Measurements from ENCODE around the gene TSPAN13.

GRCh38 chr7:16791071-16791470 is 37.5 kb downstream of the TSPAN13 start:
- no peak for TF ChIP-seq CTCF (IDR thresholded peaks at IDR 0.05)
- no peak for TF ChIP-seq POLR2A (IDR thresholded peaks at IDR 0.05)

Measured in thyroid gland (tissue), 4 donors.